ENCODE data around the gene TMEM54.
"Not testable (repeated sequence)": the region's sequence is repeated elsewhere in the genome, so short reads cannot be mapped to it uniquely, and the experiment has no call there.

The TMEM54 gene

DNA sequence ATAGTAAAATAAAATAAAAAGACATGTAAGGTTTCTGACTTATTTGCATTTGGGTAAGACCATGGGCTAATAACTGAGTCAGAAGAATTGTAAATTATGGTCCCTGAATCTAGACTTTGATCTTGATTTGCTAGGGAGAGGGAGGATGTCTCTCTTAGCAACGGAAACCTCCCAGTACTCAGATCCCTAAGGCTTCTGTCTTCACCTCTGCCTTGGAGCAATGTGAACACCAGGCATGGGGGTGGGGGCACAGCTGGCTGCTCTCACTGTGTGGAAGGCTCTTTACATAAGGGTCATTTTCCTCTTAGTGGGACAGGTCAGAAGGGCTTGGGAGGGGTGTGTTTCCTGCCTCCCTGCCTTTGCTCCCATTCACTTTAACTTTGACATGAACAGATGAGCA, 17.0 kb upstream of the TMEM54 start:
- no peak for DNase-seq

- no peak for DNase-seq
These were observed 16.3 kb upstream of the TMEM54 start for GRCh38 chr1:32917521-32917920.

DNA sequence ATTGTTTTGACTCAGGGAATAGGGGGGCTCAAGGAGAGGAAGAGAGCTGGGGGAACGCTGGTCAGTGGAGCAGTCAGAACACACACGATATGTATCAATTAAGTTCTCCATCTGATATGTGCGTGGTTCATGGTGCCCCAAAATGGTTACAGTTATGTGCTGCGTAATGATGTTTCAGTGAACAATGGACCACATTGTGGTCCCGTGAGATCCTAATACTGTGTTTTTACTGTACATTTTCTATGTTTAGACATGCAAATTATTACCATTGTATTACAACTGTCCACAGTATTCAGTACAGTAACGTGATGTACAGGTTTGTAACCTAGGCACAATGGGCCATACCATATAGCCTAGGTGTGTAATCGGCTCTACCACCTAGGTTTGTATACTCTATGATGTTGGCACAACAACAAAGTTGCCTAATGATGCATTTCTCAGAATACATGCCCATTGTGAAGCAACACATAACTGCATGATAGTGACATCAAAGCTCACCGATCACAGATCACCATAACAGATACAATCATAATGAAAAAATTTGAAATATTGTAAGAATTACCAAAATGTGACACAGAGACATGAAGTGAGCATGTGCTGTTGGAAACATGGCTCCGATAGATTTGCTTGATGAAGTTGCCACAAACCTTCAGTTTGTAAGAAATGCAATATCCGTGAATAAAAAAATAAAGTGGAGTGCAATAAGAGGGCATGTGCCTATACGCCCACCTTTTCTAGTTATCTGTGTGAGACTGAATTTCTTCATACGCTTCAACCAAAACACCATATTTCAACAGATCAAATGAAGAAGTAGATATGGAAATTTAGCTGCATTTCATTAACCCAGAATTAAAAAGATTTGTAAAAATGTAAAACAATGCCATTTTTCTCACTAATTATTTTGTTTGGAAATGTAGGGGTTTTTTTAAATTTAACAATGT, 14.8 kb upstream of the TMEM54 start:
- no peak for DNase-seq

DNA sequence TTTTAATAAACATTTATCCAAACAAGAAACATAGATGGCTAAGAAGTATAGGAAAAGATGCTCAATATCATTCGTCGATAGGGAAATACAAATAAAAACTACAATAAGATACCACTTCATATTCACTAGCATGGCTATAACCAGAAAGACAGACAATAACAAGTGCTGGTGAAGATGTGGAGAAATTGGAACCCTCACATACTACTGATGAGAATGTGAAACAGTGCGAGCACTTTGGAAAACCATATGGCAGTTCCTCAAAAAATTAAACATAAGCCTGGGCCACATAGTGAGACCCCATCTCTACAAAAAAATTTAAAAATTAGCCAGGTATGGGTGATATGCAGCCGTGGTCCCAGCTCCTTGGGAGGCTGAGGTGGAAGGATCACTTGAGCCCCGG, 9.1 kb upstream of the TMEM54 start:
- DNase-seq = no peak

GRCh38 chr1:32907435-32907834, 6.2 kb upstream of the TMEM54 start:
- DNase-seq = no peak

DNA sequence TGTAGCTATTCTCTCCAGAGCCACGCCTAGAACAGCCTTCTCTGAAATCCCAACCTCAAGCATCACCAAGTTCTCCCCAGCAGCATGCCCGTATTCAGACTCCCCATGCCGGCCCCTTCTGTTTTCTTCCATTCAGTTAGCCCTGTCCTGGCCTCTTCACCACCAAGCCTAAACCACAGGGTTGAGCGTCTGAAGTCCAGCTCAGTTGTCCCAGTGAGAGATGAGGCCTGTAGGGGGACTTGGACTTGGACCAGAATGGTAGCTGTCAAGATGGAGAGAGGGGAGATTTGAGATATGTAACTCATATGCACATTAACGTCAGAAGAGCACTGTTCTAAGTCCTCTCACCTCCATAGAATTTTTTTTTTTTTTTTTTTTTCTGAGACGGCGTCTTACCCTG, 5.5 kb upstream of the TMEM54 start:
- no peak for DNase-seq

GRCh38 chr1:32905588-32905987, 4.4 kb upstream of the TMEM54 start:
- DNase-seq = not testable (repeated sequence)

DNA sequence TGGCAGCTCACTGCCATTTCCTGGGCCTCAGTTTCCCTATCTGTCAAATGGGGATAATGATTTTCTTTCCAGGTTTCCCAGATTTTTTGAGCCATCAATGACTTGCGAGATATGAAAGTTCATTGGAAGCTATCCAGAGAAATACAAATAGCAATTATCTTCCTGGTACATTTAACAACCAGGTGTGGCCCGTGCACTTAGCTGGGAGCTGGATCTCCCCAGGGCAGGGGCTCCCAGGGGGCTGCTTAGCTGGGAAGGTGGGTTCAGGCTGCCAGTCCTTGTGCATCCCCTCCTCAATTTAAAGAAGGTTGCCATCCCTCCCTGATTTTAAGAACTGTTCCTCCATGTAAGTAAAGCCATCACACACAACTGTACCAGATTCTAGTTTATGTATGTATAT, 3.6 kb upstream of the TMEM54 start:
- no peak for DNase-seq

- no peak for DNase-seq
These were observed 3.0 kb upstream of the TMEM54 start for GRCh38 chr1:32903991-32904785.

DNA sequence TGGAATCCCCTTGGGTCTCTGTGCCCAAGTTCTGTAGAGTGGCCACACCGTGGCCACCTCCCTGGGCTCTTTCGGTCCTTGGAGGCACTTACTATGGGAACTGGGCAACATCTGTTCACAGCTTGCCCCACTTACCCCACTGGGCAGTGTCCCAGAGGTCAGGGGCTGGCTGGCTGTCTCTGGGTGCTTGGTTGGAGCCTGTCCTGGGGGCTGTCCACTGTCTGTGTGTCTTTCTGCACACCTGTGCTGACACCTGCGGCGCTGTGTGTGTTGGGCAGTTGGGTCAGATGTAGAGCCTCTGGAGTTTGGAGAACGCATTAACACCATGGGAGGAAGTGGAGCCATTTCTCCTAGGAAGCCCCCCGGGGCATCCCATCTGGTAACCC, 1.3 kb upstream of the TMEM54 start:
- DNase-seq = no peak

DNA sequence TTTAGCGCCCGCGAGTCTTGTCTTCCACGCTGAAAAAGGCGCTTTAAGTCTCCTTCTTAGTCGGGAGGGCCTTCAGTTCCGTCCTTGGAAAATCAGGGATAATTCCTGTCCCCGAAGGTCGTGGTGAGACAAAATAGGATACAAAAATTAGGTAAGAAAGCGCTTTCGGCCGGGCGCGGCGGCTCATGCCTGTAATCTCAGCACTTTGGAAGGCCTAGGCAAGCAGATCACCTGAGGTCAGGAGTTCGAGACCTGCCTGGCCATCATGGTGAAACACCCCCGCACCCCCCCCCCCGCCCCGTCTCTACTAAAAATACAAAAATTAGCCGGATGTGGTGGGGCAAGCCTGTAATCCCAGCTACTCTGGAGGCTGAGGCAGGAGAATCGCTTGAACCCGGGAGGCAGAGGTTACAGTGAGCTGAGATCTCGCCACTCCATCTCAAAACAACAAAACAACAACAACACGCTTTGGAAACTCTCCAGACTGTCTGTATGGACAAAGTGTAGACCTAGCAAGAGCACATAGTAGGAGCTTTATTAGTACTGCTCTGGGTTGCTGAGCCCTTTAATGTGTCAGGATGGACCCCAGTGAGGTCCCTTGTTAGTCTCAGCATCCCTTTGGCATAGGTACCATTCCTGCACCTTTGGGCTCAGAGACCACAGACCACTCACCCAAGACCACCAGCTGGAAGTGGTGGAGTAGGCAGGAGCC, 790 bp upstream of the TMEM54 start:
- DNase-seq = no peak

- no peak for DNase-seq
These were observed 726 bp downstream of the TMEM54 start for GRCh38 chr1:32900371-32900955.

DNA sequence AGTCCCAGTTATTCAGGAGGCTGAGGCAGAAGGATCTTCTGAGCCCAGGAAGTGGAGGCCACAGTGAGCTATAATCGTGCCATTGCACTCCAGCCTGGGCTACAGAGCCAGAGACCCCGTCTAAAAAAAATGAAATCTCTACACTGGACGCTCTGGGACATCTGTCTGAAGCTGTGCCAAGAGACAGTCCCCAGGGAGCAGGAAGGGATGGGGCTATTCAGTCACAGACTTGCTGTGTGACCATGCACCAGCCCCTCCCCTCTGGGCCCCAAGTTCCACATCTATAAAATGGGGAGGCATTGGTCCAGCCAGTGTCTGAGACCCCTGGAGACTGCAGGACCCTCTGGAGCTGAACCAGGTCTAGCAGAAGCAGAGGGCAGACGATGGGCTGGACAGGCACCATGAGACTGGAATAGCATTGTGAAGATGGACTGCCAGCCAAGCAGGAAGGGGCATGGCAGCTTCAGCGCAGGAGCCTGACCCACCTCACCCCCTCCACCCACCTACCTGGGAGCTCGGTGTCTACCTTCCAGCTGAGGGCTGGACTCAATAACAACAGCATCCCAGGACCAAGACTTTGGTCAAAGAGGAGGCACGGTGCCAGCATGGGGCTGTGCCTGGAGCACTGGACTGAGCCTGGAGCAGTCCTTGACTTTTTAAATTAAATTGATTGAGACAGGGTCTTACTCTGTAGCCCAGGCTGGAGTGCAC, 1.4 kb downstream of the TMEM54 start:
- no peak for DNase-seq

DNA sequence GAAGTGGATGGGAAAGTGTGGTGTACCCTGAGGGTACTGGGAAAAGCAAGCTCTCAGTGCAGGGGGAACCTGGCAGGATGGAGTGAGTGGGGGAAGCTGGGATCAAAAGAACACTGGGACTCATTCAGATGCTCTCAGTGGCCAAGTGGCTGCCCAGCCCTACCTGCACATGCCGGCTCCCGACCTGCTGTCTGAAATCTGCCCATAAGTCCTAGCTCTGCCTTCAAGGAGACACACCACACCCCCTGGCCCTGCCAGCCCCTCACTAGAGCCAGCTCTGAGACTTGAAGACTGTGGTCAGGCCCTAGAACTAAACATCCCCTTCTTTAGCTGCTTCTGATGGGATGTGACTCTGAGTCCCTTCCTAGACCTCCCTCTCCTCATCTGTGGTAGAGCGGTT, 2.2 kb downstream of the TMEM54 start:
- no peak for DNase-seq

DNA sequence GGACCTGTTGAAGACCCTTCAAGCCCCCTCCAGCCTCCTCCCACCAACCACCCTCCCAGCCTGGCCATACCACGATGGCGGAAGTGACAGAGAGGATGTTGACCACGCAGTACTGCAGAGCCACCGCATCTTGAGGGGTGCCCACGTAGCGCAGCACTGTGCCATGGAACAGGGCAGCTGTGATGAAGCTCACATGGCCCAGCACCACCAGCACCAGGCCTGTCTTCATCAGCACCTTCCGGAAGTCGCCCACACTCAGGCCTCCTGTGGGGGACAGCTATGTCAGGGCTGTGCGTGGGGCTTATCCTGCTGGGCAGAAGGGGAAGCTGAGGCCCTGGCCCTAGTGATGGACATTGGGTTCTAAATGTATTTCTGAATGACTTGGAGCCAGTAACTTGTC, 3.1 kb downstream of the TMEM54 start:
- DNase-seq = no peak

GRCh38 chr1:32897082-32898049, 3.8 kb downstream of the TMEM54 start:
- DNase-seq = no peak

GRCh38 chr1:32896451-32896850, 4.7 kb downstream of the TMEM54 start:
- DNase-seq = no peak

DNA sequence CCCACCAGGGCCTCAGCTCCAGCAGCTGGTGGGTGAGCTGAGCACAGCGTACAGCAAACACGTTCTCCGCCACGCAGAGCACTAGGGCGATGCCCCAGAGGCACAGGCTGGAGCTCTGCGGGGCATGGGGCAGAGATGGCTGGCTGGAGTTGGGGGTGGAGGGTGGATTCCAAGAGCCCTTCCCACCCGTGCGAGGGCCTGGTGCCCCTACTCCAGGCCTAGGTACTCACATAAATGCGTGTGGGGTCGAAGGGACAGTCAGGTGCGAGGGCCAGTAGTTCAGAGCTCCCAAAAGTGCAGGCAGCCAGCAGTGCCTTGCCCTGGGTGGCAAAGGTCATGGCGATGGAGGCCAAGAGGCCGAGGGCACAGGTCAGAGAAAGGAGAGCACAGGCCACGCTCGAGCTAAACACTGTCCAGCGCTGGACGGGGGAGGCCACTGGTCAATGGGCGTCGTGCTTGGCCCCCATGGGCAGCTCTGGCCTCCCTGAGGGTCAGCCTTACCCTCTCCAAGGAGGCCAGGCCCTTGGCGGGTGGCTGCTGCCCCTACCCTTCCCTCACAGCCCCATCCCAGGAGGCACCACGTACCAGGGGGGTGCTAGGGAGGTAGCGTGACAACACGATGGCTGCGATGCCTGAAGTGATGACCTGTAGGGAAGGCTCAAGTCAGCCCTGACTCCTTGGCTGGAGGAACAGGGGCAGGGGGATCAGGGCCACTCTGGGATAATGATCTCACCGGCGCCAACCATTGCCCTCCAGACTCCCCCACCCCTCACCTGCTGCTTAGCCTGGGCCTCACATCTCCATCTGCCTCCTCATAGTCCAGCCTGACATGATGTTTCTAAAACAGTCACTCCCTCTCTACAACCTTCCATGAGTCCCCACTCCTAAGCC, 5.6 kb downstream of the TMEM54 start:
- DNase-seq = no peak

DNA sequence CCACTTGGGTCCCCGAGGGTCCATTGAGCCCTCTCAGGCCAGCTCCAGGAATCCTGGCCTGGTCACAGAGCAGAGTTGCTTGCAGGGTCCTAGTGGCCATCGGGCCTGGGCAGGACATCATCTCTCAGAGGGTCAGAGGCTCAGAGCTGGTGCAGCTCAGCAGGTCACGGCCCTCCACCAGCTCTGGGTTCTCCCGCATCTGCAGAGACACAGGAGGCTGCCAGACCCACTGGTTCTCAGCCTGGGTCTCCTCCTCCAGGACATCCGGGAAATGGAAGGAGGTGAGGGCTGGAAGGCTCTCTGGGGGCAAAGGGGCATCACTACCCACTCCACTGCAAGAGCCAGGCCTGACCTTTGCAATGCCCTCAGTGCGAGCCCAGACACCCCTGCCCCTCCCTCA, 6.5 kb downstream of the TMEM54 start:
- DNase-seq = no peak

GRCh38 chr1:32894019-32894600, 7.1 kb downstream of the TMEM54 start:
- no peak for DNase-seq

Measured in T-helper 9 cell (primary cell).